Middle frontal gyrus (tissue), 1 donor: ENCODE data around the gene CKAP2L.
"Not testable (repeated sequence)": the region's sequence is repeated elsewhere in the genome, so short reads cannot be mapped to it uniquely, and the experiment has no call there.

Experiments used
- DNase-seq: peaks from one replicate; pipeline ENCODE4 v3.0.0-alpha.2; 2015; ENCODE audit warnings: low spot score; ENCODE audit errors: extremely low spot score

Gene CKAP2L

DNA sequence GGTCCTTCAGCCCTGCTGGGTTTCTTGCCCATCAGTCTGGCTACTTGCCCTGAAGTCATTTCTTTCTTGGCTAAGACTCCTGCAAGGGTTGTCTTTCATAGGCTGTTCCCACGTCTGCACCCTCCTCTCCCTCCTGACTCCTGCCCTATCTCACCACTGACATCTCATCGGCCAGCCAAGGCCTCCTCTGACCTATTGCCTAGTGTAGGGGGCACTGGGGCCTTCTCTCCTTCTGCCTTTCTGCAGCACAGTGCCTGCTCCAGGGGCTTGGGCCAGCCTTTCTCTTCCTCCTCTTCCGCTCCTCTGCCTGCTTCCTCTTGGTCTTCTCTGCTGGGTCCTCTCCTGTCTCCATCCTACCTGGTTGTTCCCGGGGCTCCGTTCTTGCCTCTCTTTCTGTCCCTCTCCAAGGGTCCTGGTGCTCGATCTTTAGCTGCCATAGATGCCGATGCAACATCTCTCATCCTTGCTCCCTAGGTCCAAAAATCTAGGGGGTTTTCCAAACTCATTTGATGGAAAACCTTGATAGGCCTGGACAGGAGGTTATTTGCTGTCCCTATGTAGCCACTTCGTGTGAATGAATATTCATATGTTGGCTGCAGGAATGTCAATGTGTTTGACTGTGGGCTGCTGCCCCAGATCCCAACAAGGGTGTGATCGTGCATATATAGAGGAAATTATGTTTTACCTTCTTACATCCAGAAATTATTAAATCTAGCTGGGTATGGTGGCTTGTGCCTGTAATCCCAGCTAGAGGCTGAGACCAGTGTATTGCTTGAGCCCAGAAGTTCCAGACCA is 53.3 kb downstream of the CKAP2L start:
- no peak for DNase-seq

- no peak for DNase-seq
These were observed 54.7 kb downstream of the CKAP2L start for GRCh38 chr2:112709703-112710102.

DNA sequence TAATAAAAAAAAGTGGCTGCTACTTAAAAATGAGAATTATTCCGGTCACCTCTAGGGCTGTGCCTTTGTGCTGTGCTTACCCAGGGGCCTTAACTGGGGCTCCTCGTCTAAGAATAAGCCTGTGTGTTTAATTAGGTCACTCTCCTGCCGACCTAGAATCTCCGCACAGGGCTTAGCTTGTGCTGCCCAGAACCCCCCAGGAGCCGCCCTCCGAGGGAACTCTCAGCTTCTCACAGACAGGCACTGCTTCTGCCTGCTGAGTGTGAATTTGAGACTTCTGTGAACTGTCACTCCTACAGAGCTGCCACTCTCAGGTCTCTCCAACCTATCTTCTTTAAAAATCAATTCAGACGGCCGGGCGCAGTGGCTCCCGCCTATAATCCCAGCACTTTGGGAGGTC is 55.4 kb downstream of the CKAP2L start:
- DNase-seq = no peak

- not testable (repeated sequence) for DNase-seq
These were observed 57.5 kb downstream of the CKAP2L start for GRCh38 chr2:112706947-112707346.

- DNase-seq = no peak
These were observed 58.2 kb downstream of the CKAP2L start for GRCh38 chr2:112706170-112706664.

- no peak for DNase-seq
These were observed 58.8 kb downstream of the CKAP2L start for GRCh38 chr2:112705575-112705974.

DNA sequence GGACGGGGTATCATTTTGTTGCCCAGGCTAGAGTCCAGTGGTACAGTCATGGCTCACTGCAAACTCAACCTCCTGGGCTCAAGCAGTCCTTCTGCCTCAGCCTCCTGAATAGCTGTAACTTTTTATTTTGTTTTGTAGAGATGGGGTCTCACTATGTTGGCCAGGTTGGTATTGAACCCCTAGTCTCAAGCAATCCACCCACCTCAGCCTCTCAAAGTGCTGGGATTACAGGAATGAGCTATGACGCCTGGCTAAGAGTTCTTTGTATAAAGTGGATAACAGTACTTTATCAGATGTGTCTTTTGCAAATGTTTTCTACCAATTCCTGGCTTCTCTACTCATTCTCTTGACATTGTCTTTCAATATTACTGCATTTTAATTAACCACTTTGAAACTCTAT is 60.7 kb downstream of the CKAP2L start:
- DNase-seq = no peak

- DNase-seq = no peak
These were observed 63.4 kb downstream of the CKAP2L start for GRCh38 chr2:112701052-112701451.

DNA sequence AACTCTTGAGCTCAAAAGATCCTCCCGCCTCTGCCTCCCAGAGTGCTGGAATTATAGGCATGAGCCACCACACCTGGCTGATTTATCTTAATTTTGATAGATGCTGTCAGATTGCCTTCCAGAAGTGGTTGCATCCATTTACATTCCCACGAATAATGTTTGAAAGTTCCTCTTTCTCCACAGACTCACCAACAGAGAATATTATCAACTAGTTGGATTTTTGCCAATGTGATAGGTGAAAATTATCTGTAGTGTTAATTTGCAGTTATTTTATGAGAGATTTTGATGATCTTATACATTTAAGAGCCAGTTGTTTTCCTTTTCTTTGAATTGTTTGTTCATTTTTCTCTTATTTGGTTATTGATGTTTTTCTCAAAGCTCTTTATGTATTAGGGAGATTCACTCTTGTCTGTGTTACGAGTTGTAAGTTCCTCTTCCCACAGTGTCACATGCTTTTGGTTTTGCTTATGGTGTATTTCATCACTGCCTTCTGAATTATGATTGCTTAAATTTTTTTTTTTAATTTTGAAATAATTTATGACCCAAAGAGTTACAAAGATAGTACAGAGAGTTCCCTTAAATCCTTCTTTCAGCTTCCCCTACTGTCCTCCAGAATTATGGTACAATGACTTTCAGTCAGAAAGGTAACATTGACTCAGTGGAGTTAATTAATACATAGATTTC is 64.3 kb downstream of the CKAP2L start:
- no peak for DNase-seq

GRCh38 chr2:112698834-112699515 is 65.4 kb downstream of the CKAP2L start:
- DNase-seq = no peak

DNA sequence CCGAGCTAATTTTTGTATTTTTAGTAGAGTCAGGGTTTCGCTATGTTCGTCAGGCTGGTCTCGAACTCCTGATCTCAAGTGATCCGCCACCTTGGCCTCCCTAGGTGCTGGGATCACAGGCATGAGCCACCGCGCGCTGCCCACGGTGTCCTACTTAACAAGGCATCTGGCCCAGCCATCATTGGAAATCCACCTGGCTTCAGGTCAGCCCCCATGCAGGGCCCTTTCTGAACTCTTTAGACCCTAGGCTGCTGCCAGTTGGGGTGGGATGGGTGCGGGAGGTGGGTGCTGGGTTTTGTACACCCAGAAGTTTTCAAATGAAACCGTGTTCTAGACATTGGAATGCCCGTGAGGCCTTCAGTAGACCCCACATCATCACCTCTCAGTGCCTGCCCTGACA is 70.2 kb downstream of the CKAP2L start:
- DNase-seq = no peak

GRCh38 chr2:112693596-112693995 is 70.8 kb downstream of the CKAP2L start:
- DNase-seq = no peak

- no peak for DNase-seq
These were observed 71.5 kb downstream of the CKAP2L start for GRCh38 chr2:112692918-112693317.

DNA sequence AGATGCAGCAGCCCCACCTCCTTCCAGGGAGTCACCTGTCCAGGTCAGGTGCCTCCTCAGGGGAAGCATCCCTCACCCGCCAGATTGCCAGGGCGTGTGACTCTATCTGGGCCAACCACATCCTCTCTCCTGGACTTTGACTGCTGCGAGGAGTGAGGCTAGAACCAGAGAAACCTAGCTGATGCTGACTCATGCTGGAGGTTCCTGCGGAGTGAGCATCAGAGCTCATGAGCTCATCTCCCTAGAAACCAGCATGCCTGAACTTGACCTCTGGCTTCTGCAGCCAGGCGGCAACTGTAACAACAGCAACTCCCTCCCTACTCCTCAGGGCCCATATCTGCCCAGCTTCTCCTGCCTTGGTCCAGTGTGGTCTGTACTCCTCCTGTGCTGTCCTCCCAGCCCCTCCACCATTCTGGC is 71.9 kb downstream of the CKAP2L start:
- DNase-seq = no peak

GRCh38 chr2:112691881-112692281 is 72.5 kb downstream of the CKAP2L start:
- peak; percentile 41 for DNase-seq

DNA sequence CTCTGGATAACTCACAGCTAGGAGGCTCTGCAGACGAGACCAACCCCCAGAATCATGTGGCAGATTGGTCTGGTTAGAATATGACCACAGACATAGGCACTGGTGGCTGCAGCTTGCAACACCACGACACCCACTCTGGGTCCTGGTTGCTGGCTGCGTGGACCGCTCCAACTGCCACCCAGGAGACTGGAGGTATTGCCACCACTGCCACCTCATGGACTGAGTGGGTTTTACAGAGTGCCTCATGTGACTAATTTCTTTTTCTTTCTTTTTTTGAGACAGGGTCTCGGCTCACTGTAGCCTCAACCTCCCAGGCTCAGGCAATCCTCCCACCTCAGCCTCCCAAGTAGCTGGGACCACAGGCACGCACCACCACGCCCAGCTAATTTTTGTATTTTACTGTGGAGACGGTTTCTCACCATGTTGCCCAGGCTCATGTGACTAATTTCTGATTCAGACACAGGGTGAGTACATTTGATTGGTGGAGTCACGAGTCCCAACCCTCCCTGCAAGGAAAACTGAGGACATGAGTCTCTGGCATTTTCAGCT is 73.5 kb downstream of the CKAP2L start:
- DNase-seq = no peak

- DNase-seq = no peak
These were observed 76.1 kb downstream of the CKAP2L start for GRCh38 chr2:112688086-112688880.

- DNase-seq = no peak
These were observed 76.9 kb downstream of the CKAP2L start for GRCh38 chr2:112687522-112687921.
